Measurements from ENCODE around the gene ACOT4.
"Not testable (repeated sequence)": the region's sequence is repeated elsewhere in the genome, so short reads cannot be mapped to it uniquely, and the experiment has no call there.

The ACOT4 gene

GRCh38 chr14:73591690-73592449 is at the start of gene ACOT4:
Gene ACOT4 (plus strand): TSS chr14:73591873. CDS start chr14:73591960, 87 bp downstream.
- DNase-seq, result peak; percentile 37

GRCh38 chr14:73542961-73543360 is 48.7 kb upstream of the ACOT4 start:
- not testable (repeated sequence) for DNase-seq

- DNase-seq, result not testable (repeated sequence)
Observed at GRCh38 chr14:73545353-73545752, 46.3 kb upstream of the ACOT4 start.

- not testable (repeated sequence) for DNase-seq
Observed at GRCh38 chr14:73549097-73549496, 42.6 kb upstream of the ACOT4 start.

- not testable (repeated sequence) for DNase-seq
Observed at GRCh38 chr14:73549889-73550524, 41.7 kb upstream of the ACOT4 start.

- DNase-seq, result no peak
Observed at GRCh38 chr14:73553845-73554244, 37.8 kb upstream of the ACOT4 start.

GRCh38 chr14:73557201-73557600 is 34.5 kb upstream of the ACOT4 start:
- not testable (repeated sequence) for DNase-seq

GRCh38 chr14:73558238-73558637 is 33.4 kb upstream of the ACOT4 start:
- DNase-seq, result not testable (repeated sequence)

- DNase-seq, result not testable (repeated sequence)
Observed at GRCh38 chr14:73562256-73562655, 29.4 kb upstream of the ACOT4 start.

GRCh38 chr14:73562696-73563095 is 29.0 kb upstream of the ACOT4 start:
- not testable (repeated sequence) for DNase-seq

- not testable (repeated sequence) for DNase-seq
Observed at GRCh38 chr14:73566431-73566830, 25.2 kb upstream of the ACOT4 start.

GRCh38 chr14:73566935-73567334 is 24.7 kb upstream of the ACOT4 start:
- DNase-seq, result not testable (repeated sequence)

GRCh38 chr14:73567358-73567757 is 24.3 kb upstream of the ACOT4 start:
- no peak for DNase-seq

- peak; percentile 43 for DNase-seq
Observed at GRCh38 chr14:73567951-73568885, 23.5 kb upstream of the ACOT4 start.

- DNase-seq, result not testable (repeated sequence)
Observed at GRCh38 chr14:73568886-73569184, 22.8 kb upstream of the ACOT4 start.

- DNase-seq, result peak; percentile 80
Observed at GRCh38 chr14:73569185-73569958, 22.3 kb upstream of the ACOT4 start, which contains the start of gene ACOT2. Gene ACOT2 (plus strand): TSS chr14:73569213. CDS start chr14:73569241, 28 bp downstream.

GRCh38 chr14:73570913-73571312 is 20.8 kb upstream of the ACOT4 start:
- DNase-seq, result peak; percentile 63

GRCh38 chr14:73573034-73573433 is 18.6 kb upstream of the ACOT4 start:
- DNase-seq, result not testable (repeated sequence)

- DNase-seq, result not testable (repeated sequence)
Observed at GRCh38 chr14:73573740-73574139, 17.9 kb upstream of the ACOT4 start.

- DNase-seq, result not testable (repeated sequence)
Observed at GRCh38 chr14:73574251-73574650, 17.4 kb upstream of the ACOT4 start.

- DNase-seq, result no peak
Observed at GRCh38 chr14:73576391-73576790, 15.3 kb upstream of the ACOT4 start.

- DNase-seq, result not testable (repeated sequence)
Observed at GRCh38 chr14:73577214-73577613, 14.5 kb upstream of the ACOT4 start.
